HG02970 (cell line): ENCODE data around the gene SRGAP3.

ENCODE experiments used
- ATAC-seq: cut with Tn5 transposase; IDR thresholded peaks from one replicate; pipeline ENCODE4 v1.9.1; 2021; ENCODE audit warnings: mild to moderate bottlenecking, moderate library complexity, moderate number of reproducible peaks; ENCODE audit not compliant: unreplicated experiment, low FRiP score

SRGAP3 gene

DNA sequence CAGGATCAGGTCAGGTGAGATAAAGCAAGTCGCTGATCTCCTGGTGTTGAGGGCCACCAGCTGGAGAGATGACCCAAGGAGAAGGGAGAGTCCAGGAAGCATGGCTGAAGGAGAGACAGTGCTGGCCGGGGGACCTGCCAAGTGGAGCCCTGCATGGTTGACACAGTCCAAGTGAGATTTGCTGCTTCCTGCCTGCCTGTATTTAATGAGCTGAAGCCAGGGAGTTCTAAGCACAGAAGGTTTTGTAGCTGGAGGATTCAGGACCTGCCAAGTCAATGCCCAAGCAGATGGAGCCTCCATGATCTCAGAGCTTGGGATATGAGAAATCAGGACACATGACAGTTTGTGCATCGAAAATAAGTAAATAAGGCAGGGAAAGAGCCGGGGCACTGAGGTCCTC is 125.6 kb downstream of the SRGAP3 start:
- no peak for ATAC-seq

DNA sequence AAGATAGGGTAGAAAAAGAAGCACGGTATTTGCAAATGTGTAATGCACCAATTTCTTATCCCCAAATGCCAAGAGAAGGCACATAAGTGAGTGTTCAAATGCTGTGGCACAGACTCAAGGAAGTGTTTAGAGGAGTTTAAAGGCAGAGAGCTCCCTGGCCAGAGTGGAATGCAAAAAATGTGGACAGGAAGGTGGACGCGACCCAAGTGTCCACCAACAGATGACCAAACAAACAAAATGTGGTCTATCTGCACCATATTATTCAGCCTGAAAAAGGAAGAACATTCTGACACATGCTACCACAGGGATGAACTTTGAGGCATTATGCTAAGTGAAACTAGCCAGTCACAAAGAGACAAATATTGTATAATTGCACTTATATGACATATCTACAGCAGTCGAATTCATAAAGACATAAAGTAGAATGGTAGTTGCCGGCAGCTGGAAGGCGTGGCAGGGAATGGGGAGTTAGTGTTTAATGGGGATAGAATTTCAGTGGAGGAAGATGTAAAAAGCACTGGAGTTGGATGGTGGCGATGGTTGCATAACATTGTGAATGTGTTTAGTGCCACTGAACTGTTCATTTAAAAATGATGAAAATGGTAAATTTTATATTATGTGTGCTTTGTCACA is 126.6 kb downstream of the SRGAP3 start:
- no peak for ATAC-seq

DNA sequence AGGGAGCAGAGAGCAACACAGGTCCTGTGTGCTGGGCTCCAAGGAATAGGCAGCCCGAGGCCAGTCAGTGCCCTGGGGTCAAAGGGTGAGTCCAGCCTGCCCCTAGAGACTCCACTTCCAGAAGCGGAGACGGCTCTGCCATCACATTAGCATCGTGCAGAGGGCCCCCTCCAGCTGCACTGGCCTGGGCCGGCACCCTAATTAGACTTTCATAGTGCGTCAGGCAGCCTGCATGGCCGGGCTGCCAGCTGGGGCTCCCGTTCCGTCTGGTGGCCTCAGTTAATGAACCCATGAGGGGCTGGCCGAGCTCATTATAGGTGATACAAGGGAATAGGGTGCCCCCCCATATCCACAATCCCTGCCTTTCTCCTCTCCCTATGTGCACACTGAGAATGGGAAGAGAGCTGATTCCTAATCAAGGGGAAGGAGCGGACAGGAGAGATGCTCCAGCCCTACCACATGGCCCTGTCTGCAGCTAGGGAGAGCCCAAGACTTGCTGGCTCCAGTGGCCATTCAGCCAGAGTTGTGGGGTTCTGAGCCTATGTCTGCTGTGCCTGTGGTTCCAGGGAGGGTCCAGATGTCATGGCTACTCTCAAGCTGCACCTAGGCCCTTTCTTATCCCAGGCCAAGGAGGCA is 128.0 kb downstream of the SRGAP3 start:
- no peak for ATAC-seq

- no peak for ATAC-seq
Observed at GRCh38 chr3:9119331-9119730, 130.1 kb downstream of the SRGAP3 start.

- ATAC-seq: no peak
Observed at GRCh38 chr3:9118222-9118621, 131.2 kb downstream of the SRGAP3 start.

DNA sequence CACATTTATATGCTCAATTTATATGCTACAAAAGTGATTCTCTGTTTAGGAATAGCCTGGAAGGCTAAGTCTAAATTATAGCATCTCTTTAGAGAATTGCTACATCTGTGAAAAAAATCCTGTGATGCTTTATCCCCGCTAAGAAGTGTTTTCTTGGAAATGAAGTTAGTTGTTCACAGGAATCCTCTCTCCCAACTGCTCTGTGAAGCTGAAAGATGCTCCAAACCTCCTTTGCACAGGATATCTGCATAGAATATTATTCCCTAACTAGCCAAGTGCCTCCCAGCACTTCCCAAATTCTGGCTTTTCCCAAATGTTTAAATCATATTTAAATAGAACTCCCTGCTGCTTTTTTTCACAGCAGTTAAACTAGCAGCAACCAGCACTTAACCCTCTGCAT is 132.2 kb downstream of the SRGAP3 start:
- no peak for ATAC-seq

- ATAC-seq: no peak
Observed at GRCh38 chr3:9116336-9116735, 133.1 kb downstream of the SRGAP3 start.

- no peak for ATAC-seq
Observed at GRCh38 chr3:9115336-9115735, 134.1 kb downstream of the SRGAP3 start.

DNA sequence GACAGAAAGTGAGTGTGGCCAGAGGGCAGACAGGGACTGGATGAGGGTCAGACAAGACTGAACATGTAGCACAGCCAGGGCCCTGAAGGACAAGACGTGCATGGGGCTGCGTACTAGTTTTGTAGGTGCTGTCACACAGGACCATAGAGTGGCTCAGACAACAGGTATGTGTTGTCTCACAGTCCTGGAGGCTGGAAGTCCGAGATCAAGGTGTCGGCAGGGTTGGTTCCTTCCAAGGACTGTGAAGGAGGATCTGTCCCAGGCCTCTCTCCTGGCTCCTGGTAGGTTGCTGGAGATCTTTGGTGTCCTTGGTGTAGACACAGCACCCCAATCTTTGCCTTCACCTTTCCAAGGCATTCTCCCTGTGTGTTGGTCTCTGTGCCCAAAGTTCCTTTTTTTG is 136.4 kb downstream of the SRGAP3 start:
- ATAC-seq: no peak

- no peak for ATAC-seq
Observed at GRCh38 chr3:9111866-9112265, 137.6 kb downstream of the SRGAP3 start.

DNA sequence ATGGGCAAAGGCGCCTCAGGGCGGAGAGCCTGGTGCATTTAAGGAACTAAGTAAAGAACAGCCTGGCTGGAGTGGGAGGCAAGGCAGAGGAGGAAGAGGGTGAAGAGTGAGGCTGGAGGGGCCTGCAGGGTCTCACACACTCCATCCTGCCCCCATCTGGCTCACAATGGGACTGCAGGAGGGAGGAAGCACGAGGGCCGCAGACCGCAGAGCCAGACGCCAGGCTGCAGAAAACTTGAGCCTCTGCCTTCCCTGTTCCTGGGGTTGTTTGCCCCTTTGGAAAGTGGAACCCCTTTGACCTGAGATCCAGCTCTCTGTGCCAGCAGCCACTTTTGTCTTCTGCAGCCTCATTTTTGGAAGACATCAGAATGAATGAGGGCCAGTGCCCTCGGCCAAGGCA is 138.0 kb downstream of the SRGAP3 start:
- no peak for ATAC-seq

DNA sequence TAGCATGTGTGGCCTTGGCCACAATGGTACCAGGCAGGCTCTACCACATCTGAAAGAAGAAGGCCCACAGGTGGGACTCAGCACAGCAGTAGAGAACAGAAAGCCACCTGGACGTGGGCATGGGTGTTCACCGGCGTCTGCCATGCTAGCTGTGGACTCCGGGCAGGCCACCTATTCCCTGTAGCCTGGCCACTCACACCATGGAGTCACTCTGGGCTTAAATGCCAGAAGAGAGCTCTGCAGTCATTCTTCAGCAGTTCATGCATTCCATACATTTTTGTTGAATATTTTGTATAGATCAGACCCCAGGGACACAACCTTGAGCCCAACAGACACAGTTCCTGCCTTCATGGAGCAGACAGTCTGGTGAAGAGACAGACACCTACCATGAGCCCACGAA is 138.6 kb downstream of the SRGAP3 start:
- ATAC-seq: no peak

DNA sequence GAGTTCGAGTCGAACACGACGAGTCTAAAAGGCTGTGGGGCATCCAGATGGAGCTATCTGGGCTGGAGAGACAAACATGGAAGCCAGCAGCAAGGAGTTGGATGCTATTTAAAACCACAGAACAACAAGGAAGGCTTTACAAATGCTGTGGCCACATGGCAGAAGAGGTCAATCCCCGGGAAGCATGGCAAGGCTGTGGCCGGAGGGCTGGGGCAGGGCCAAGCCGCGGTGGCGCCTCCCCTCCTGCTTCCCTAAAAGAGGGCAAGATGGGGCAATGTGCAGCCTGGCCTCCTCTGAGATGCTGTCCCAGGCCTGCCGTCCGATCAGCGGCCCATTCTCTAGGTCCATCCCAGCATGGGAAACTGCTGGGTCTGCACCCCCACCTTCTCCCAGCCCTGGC is 139.1 kb downstream of the SRGAP3 start:
- ATAC-seq: no peak

DNA sequence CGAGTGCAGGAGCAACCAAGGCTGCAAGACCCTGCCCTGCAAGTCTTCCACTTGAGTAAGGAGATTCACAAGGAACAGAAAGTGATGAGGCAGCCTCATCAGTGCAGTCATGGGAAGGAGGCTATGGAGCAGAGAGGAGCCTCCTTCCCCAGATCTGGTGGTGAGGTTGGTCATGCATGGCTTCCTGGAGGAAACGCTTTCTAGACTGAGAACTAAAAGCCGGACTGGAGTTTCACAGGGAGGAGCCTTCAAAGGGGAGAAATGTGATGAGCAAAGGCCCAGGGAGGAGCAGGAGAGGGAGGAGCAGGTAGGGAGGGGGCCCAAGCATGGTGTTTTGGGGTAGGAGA is 139.9 kb downstream of the SRGAP3 start:
- no peak for ATAC-seq

DNA sequence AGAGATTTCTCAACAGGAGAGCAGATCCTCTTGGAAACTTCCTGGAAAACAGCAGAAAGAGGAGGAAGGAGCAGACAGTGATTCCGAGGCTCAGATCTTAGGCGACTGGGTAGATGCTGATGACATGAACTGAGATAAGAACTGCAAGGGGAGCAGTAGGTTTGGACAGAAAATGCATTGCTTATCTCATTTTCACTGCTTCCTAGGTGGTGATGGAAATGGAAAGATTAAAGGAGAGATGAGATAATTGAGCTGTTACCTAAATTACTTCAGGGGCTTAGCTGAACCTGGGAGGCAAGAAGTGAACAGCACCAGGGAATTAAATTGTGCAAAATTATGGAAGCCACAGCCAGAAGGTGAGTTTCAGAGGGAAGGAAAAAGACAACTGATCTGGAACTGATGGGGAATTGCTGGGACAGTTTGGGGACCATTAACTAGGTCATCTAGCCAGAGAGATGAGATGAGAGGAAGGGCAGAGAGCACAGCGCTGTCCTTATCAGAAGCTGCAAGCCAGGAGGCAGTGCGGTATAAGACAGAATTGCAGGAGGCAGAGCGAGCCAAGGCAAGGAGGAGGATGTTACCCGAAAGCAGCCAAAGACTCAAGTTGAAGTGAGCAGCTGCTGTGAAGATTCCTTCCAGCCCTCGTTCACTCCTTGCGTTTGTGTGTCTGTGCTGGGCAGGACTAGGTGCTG is 140.4 kb downstream of the SRGAP3 start:
- no peak for ATAC-seq

GRCh38 chr3:9107738-9108137 is 141.7 kb downstream of the SRGAP3 start:
- no peak for ATAC-seq

DNA sequence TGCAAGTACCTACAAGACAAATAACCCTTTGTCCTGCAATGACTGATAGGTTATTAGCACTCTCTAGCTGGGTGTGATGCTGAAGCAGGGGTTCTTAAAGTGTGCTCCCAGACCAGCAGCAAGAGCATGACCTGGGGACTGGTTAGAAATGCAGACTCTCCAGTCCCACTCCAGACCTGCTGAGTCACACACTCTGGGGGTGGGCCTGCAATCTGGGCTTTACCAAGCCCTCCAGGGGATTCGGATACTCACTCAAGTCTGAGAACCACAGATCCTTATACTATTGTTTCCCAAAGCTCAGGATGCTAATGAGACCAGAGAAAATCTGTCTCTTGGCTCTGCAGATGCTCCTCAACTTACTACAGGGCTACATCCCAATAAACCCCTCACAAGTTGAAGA is 144.0 kb downstream of the SRGAP3 start:
- no peak for ATAC-seq

GRCh38 chr3:9104121-9104520 is 145.3 kb downstream of the SRGAP3 start:
- no peak for ATAC-seq

- no peak for ATAC-seq
Observed at GRCh38 chr3:9102240-9102981, 147.0 kb downstream of the SRGAP3 start.

- ATAC-seq: no peak
Observed at GRCh38 chr3:9101286-9101685, 148.2 kb downstream of the SRGAP3 start.

GRCh38 chr3:9100513-9100894 is 148.9 kb downstream of the SRGAP3 start:
- no peak for ATAC-seq
